Pancreas (tissue), 10 donors: ENCODE data around the gene TSC22D1. TPM values are rescaled to one million over a fixed set of nuclear protein-coding genes. Genes with fewer than 3 reads are reported as not detected.

Experiments
- ATAC-seq, 4 donors: fragments of 200-7000 bp; cut with Tn5 transposase; one replicate each; pipeline versions ENCODE4 v1.8.0 to v1.9.1; 2020; ENCODE audit warnings: mild to moderate bottlenecking in 4 of 4, moderate library complexity in 4 of 4
- DNase-seq, 6 donors: peaks; one replicate each; pipeline ENCODE4 v3.0.0-alpha.2; 2020
- FAIRE-seq: peaks from 2 replicates; lab custom pipeline; 2012; peaks lifted over from hg19 to GRCh38; lab: Jason Lieb, UNC
- H3K27ac ChIP-seq, 4 donors: fragments of 200-600 bp; sonication (generic); 1 replicate in 3 of 4; 2 replicates in 1 of 4; pipeline versions ENCODE4 v1.5.0 to v1.8.0; 2020
- H3K27me3 ChIP-seq, 4 donors: fragments of 200-600 bp; one replicate each; pipeline ENCODE4 v1.8.0; 2021
- H3K36me3 ChIP-seq, 3 donors: fragments of 200-600 bp; sonication (generic) in 1 of 3; one replicate each; pipeline versions ENCODE4 v1.5.0 to v1.8.0; 2020 to 2021
- H3K4me1 ChIP-seq, 3 donors: fragments of 200-600 bp; one replicate each; pipeline ENCODE4 v1.8.0; 2021
- H3K4me3 ChIP-seq, 4 donors: fragments of 200-600 bp; sonication (generic) in 2 of 4; one replicate each; pipeline versions ENCODE4 v1.5.0 to v1.8.0; 2020 to 2021
- H3K9me3 ChIP-seq, 4 donors: fragments of 200-600 bp; one replicate each; pipeline ENCODE4 v1.8.0; 2021
- WGBS, 2 donors: extraction: QIAGEN DNeasy Blood & Tissue Kit; methylation state at CpG; one replicate each; pipeline ENCODE4 v1.1.7; 2013; 5-methylcytosine and 5-hydroxymethylcytosine counted together
- intact Hi-C, 3 donors: fragments of 100-400 bp; cut with DNase I; formaldehyde crosslinking; loops; one replicate each; pipeline versions ENCODE4 v1.11.1 to v1.14.2; 2022
- polyA plus RNA-seq, 2 donors: library from polyadenylated mRNA; stranded (reverse); fragments of 200-250 nt; gene quantifications; one replicate each; pipeline ENCODE4 v1.2.3, GENCODE V29; 2013
- total RNA-seq, 6 donors: library from RNA; stranded (reverse); fragmentation: NEBNext Ultra II Directional in 4 of 6; extraction: Animal tissue kit (Norgen Biotek cat#: 25700) in 4 of 6; gene quantifications; one replicate each; pipeline versions ENCODE4 v1.2.1 to v1.2.4, GENCODE V29; 2021 to 2023
- TF ChIP-seq, protein P1 (sequence below), 4 donors: fragments of 200-600 bp; sonication (generic) in 3 of 4; IDR thresholded peaks; one replicate each; pipeline versions ENCODE4 v1.5.0 to v1.8.0; 2021; ENCODE audit warnings: antibody characterized with exemption in 4 of 4
- donor health status: healthy with polysubstance abuse.
- donor health status: DM: no; HTN: no; CAD: no; lungs with moderate emphysema.
- donor health status: DM: no; HTN: no; CAD: no.
- donor health status: control.
- donor health status: control.
- donor health status: Bipolar disorder and iron deficiency.
- donor health status: DM: yes; HTN: yes; CAD: no.
- donor health status: DM: no; HTN: no; CAD: no.
- donor health status: DM: no; HTN: no; CAD: no.
- donor health status: DM: yes; HTN: yes; CAD: no.

Gene TSC22D1
- total and polyA plus RNA-seq, 8 donors = 16.8 to 49.9 (median 30.2) TPM

DNA sequence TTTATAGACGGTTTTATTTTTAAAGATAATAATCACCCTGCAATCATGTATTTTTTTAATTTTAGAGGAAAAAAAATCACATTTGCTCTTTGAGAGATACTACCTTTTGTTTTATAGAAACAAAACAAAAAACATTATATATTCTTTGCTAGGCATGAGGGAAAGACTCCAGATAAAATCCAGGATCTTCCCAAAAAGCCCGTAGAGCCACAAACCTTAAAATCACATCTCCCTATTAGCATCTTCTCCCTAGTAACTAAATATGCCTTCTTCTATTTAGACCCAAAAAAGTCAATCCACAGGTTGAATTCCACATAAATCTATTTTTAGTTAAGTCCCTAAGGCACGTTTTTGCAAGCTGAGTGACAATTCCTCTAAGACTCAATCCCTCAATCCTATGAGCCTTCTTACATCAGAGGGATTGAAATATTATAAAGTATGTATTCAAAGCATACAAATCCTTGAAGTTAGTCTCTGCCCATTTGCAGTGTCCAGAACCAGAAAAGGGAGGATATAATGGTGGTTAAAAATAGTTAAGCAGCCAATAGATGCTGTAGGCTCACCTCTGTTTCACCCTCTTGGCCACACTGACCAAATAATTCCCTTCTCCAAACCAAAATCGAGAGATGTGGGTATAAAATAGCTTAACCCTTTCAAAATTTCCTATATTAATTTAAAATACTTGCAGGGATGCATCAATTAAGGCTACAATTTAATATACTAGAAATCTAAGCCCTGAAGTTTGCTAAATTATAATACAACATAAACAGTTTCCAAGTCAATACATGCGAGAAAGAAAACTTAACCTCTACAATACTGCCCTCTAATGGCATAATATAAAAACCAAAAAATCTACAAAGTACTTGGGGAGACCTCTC is 138.5 kb downstream of the TSC22D1 start:
- peaks cover 10 to 24% (median 11%) of the 10 kb centered on the region in 3 donors for H3K4me1 ChIP-seq
- peaks cover 0 to 7% (median 0%) of the 10 kb centered on the region in 3 donors for H3K36me3 ChIP-seq
- H3K9me3 ChIP-seq = no peaks in the 10 kb centered on the region
- intact Hi-C loops = loop anchor here in 2 of 3 donors (5.0 to 10.0 kb wide), 2 partner anchors 243 to 390 kb away; no protein-coding TSS in a partner anchor
- ATAC-seq (peak in 2 of 4 donors; percentile 15 to 25), FAIRE-seq (peak; percentile 97), DNase-seq (no peak)
- no peaks in the 10 kb centered on the region for H3K27me3 ChIP-seq
- TF ChIP-seq, protein P1, sequence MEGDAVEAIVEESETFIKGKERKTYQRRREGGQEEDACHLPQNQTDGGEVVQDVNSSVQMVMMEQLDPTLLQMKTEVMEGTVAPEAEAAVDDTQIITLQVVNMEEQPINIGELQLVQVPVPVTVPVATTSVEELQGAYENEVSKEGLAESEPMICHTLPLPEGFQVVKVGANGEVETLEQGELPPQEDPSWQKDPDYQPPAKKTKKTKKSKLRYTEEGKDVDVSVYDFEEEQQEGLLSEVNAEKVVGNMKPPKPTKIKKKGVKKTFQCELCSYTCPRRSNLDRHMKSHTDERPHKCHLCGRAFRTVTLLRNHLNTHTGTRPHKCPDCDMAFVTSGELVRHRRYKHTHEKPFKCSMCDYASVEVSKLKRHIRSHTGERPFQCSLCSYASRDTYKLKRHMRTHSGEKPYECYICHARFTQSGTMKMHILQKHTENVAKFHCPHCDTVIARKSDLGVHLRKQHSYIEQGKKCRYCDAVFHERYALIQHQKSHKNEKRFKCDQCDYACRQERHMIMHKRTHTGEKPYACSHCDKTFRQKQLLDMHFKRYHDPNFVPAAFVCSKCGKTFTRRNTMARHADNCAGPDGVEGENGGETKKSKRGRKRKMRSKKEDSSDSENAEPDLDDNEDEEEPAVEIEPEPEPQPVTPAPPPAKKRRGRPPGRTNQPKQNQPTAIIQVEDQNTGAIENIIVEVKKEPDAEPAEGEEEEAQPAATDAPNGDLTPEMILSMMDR (IDR thresholded peaks at IDR 0.05) = peak in 3 of 4 donors; percentile 22 to 44 (median 27)
- peak overlapping the region; percentile 45 to 77 (median 50) for H3K4me3 ChIP-seq
- 1 to 3% methylated on average over 5 of the region's 5 CpGs for WGBS, 2 donors
- H3K27ac ChIP-seq = peak overlapping the region; percentile 46 to 99 (median 92)

DNA sequence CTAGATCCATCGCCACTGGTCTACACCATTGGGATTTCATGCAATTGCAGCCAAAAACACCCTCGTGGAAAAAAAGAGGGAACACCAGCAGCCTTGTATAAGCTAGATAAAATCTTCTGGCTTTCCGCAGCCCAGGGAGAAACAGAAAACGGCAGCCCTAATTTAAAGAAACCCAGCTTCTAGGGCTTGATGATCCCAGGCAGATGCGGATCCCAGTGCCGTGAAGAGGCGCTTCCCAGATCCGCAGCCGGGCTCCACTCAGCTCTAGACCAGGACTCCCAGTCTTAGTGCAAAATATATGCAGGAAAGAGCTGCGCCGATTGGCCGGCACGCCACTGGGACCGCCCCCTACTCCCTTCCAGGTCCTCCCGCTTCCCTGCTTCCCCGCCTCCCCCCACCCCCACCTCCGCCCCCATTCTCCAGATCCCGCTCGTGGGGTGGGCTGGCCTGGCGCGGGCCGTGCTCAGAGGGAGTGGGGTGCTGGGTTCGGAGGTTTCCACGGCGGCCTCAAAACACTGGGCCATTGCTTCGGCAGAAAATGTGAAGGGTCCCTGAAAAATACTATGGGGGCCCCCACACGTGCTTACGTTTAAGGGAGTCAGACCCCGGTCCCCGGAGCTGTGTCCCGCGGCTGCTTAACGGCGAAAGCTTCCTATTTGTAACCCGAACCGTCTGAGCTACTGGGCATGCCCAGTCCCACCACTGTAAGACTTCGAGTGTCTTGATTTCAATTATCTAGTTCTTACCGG is 139.4 kb downstream of the TSC22D1 start:
- FAIRE-seq = no peak
- H3K4me1 ChIP-seq = peaks cover 10 to 24% (median 11%) of the 10 kb centered on the region in 3 donors

DNA sequence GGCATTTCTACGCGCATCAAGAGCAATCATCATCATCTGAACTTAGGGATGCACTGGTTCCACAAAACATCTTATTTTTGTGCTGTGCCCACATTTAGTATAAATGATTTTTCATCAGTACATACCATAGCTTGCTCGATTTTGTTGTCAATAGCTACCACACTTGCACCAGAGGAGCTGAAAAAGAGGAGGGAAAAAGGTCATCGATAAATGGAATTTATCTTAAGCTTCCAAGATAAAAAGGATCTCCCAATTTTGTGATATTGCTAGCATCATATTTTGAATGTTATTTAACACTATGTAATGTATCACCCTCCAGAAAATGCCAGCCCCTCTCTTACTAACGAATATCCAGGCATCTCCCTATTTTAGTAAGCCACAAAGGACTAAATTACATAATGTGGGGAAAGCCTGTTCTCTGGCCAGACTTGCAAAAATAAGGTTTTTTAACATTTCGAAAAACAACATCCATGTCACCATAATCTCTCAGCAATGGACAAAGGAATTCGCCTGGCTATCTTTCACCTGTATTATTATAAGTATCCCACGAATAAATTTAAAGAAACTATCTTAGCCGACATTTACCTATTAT is 140.1 kb downstream of the TSC22D1 start:
- intact Hi-C loops = loop anchor here in 2 of 3 donors (5.0 to 10.0 kb wide), 2 partner anchors 241 to 389 kb away; no protein-coding TSS in a partner anchor

More for the DNA sequence above, 139.4 kb downstream of the TSC22D1 start:
- peaks cover 0 to 7% (median 0%) of the 10 kb centered on the region in 3 donors for H3K36me3 ChIP-seq
- TF ChIP-seq, protein P1 (IDR thresholded peaks at IDR 0.05) = no peak
- H3K4me3 ChIP-seq = peak overlapping the region; percentile 45 to 77 (median 50)
- intact Hi-C loops = loop anchor here in 2 of 3 donors (5.0 to 10.0 kb wide), 2 partner anchors 242 to 389 kb away; no protein-coding TSS in a partner anchor
- DNase-seq (peak; percentile 88 to 97 (median 93)), ATAC-seq (peak; percentile 81 to 89 (median 84))
- peak overlapping the region; percentile 46 to 99 (median 92) for H3K27ac ChIP-seq
- no peaks in the 10 kb centered on the region for H3K9me3 ChIP-seq
- no peaks in the 10 kb centered on the region for H3K27me3 ChIP-seq
- 0 to 1% methylated on average over 35 to 38 of the region's 38 CpGs for WGBS, 2 donors

More for the DNA sequence above, 140.1 kb downstream of the TSC22D1 start:
- peak overlapping the region; percentile 85 to 99 (median 92) for H3K27ac ChIP-seq
- TF ChIP-seq, protein P1 (IDR thresholded peaks at IDR 0.05) = no peak
- DNase-seq (no peak), ATAC-seq (no peak), FAIRE-seq (no peak)
- WGBS, 2 donors = 0% methylated on average over 9 of the region's 9 CpGs
- H3K27me3 ChIP-seq = no peaks in the 10 kb centered on the region
- peaks cover 0 to 7% (median 0%) of the 10 kb centered on the region in 3 donors for H3K36me3 ChIP-seq
- no peaks in the 10 kb centered on the region for H3K9me3 ChIP-seq
- H3K4me3 ChIP-seq = peak overlapping the region; percentile 45 to 77 (median 50)
- H3K4me1 ChIP-seq = peaks cover 10 to 31% (median 11%) of the 10 kb centered on the region in 3 donors
